Measurements from ENCODE around the gene SENP5. TPM values are rescaled to one million over a fixed set of nuclear protein-coding genes. Genes with fewer than 3 reads are reported as not detected.

Gene SENP5
- total RNA-seq, 1 donor from 2014 or later, result 36.2 TPM

- Mint-ChIP-seq H3K27ac (ENCODE audit: unreplicated experiment) (no peak overlapping the region), H3K4me3 (ENCODE audit: unreplicated experiment) (peak overlapping the region; percentile 68), H3K36me3 (ENCODE audit: low read depth) (no peaks in the 10 kb centered on the region), H3K4me1 (ENCODE audit: low read depth) (peaks cover 8% of the 10 kb centered on the region), H3K9me3 (ENCODE audit: low read depth) (no peaks in the 10 kb centered on the region), H3K27me3 (ENCODE audit: low read depth) (no peaks in the 10 kb centered on the region)
- TF ChIP-seq CTCF (IDR thresholded peaks at IDR 0.05), result no peak
- DNase-seq (ENCODE audit: low spot score), result no peak
Measured at GRCh38 chr3:196969134-196969659, 101.5 kb downstream of the SENP5 start.

DNA sequence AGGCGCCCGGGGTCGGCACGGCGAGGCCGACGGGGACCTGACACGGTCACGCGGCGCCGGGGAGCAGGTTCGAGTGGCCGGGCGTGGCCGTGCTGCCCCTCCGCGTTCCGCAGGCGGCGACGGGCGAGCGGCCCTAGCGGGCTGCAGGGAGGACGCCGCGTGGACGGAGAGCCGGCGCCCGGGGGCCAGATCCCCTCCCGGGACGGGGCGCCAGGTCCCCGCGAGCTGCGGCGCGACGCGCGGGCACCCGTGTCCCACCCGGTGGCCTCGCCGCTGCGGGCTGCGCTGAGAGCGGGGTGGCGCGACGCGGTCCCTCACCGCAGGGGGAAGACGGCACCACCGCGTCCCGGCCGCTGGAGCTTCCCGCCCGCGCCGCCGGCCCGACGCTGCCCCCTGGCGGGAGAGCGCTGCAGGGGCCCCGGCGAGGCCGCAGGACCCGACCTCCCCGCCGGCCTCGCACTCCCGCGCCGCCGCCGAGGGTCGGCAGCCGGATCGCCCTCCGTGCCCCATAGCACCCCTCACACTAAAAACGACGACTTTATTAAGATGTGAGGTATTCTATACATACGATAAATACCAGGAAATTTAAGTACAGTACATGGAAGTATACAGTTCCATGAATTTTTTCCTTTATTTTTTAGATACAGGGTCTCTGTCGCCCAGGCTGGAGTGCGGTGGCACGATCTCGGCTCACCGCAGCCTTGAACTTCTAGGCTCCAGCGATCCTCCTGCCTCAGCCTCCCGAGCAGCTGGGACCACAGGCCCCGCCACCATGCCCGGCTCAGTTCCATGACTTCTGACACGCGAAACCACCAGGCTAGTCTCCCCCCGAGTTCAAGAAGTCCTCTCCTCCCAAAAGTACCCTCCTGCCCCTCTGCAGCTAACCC lies 102.2 kb downstream of the SENP5 start:
- Mint-ChIP-seq H3K4me3 (ENCODE audit: unreplicated experiment) (peak overlapping the region; percentile 54), H3K4me1 (ENCODE audit: low read depth) (peaks cover 8% of the 10 kb centered on the region), H3K36me3 (ENCODE audit: low read depth) (no peaks in the 10 kb centered on the region), H3K27me3 (ENCODE audit: low read depth) (no peaks in the 10 kb centered on the region), H3K27ac (ENCODE audit: unreplicated experiment) (no peak overlapping the region), H3K9me3 (ENCODE audit: low read depth) (no peaks in the 10 kb centered on the region)
- DNase-seq (ENCODE audit: low spot score), result no peak
- TF ChIP-seq CTCF (IDR thresholded peaks at IDR 0.05), result peak; percentile 84

GRCh38 chr3:196970547-196971093 lies 102.9 kb downstream of the SENP5 start:
- Mint-ChIP-seq H3K27ac (ENCODE audit: unreplicated experiment) (no peak overlapping the region), H3K9me3 (ENCODE audit: low read depth) (no peaks in the 10 kb centered on the region), H3K27me3 (ENCODE audit: low read depth) (no peaks in the 10 kb centered on the region), H3K4me1 (ENCODE audit: low read depth) (peaks cover 8% of the 10 kb centered on the region), H3K4me3 (ENCODE audit: unreplicated experiment) (peak overlapping the region; percentile 54), H3K36me3 (ENCODE audit: low read depth) (no peaks in the 10 kb centered on the region)
- DNase-seq (ENCODE audit: low spot score), result no peak
- TF ChIP-seq CTCF (IDR thresholded peaks at IDR 0.05), result no peak

GRCh38 chr3:196971094-196971698 lies 103.5 kb downstream of the SENP5 start:
- H3K36me3 Mint-ChIP-seq (ENCODE audit: low read depth), result no peaks in the 10 kb centered on the region
- H3K4me3 Mint-ChIP-seq (ENCODE audit: unreplicated experiment), result no peak overlapping the region
- peaks cover 8% of the 10 kb centered on the region for H3K4me1 Mint-ChIP-seq (ENCODE audit: low read depth)
- no peaks in the 10 kb centered on the region for H3K9me3 Mint-ChIP-seq (ENCODE audit: low read depth)
- no peak for TF ChIP-seq CTCF (IDR thresholded peaks at IDR 0.05)
- H3K27me3 Mint-ChIP-seq (ENCODE audit: low read depth), result no peaks in the 10 kb centered on the region
- DNase-seq (ENCODE audit: low spot score), result no peak
- no peak overlapping the region for H3K27ac Mint-ChIP-seq (ENCODE audit: unreplicated experiment)

DNA sequence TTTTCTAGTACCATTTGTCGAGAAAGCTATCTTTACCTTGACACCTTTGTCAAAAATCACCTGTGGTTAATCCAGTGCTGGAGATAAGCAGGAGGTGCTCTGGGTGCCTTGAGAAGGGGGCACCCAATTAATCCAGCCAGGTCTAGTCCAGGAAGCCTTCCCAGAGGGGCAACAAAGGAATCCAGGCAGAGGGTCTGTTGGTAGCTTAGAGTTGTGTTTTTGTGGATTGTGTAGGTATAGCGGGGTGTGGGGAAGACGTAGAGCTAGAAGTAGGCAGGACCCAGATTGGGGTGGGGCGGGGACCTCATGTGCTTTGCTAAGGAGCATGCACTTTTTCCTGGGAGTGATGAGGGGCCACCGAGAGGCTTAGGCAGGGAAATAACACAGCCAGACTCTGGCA lies 106.9 kb downstream of the SENP5 start:
- no peaks in the 10 kb centered on the region for H3K9me3 Mint-ChIP-seq (ENCODE audit: low read depth)
- no peaks in the 10 kb centered on the region for H3K27me3 Mint-ChIP-seq (ENCODE audit: low read depth)
- H3K4me1 Mint-ChIP-seq (ENCODE audit: low read depth), result peaks cover 2% of the 10 kb centered on the region
- no peak for DNase-seq (ENCODE audit: low spot score)
- H3K27ac Mint-ChIP-seq (ENCODE audit: unreplicated experiment), result no peak overlapping the region
- H3K4me3 Mint-ChIP-seq (ENCODE audit: unreplicated experiment), result no peak overlapping the region
- H3K36me3 Mint-ChIP-seq (ENCODE audit: low read depth), result peaks cover 2% of the 10 kb centered on the region
- TF ChIP-seq CTCF (IDR thresholded peaks at IDR 0.05), result no peak
